GM10266 (cell line): ENCODE measurements around the gene IRF3.

Source experiments
- DNase-seq: peaks from one replicate; pipeline ENCODE4 v3.0.0; 2012; ENCODE audit errors: extremely low spot score
- CTCF ChIP-seq: IDR thresholded peaks from 2 replicates; pipeline ENCODE4 v1.5.1; 2012; ENCODE audit warnings: mild to moderate bottlenecking, low read depth; ENCODE audit not compliant: control insufficient read depth, insufficient read depth; ENCODE audit errors: missing control alignments

Gene IRF3

GRCh38 chr19:49613374-49613773, 52.3 kb downstream of the IRF3 start:
- no peak for DNase-seq

More at GRCh38 chr19:49613374-49613773, 52.3 kb downstream of the IRF3 start:
- no peak for TF ChIP-seq CTCF
